Neural progenitor cell (in vitro differentiated cells): ENCODE data around the gene RNF13. TPM values are rescaled to one million over a fixed set of nuclear protein-coding genes. Genes with fewer than 3 reads are reported as not detected.
"Not testable (repeated sequence)": the region's sequence is repeated elsewhere in the genome, so short reads cannot be mapped to it uniquely, and the experiment has no call there.

Source experiments
- DNase-seq: peaks from one replicate; pipeline ENCODE4 v3.0.0-alpha.2; 2016; ENCODE audit warnings: low spot score
- H2AFZ ChIP-seq: fragments of 200-600 bp; sonication (generic); replicated peaks from 2 replicates; pipeline ENCODE4 v1.6.1; 2016; ENCODE audit warnings: antibody characterized with exemption
- H3F3A ChIP-seq: fragments of 200-600 bp; sonication (generic); 2 replicates; pipeline ENCODE4 v1.6.1; 2016; ENCODE audit warnings: antibody characterized with exemption, low read depth
- H3K27ac ChIP-seq: fragments of 200-600 bp; sonication (generic); 2 replicates; pipeline ENCODE4 v1.5.1; 2016; ENCODE audit warnings: mild to moderate bottlenecking
- H3K27me3 ChIP-seq: fragments of 200-600 bp; sonication (generic); 2 replicates; pipeline ENCODE4 v1.6.1; 2016; ENCODE audit warnings: mild to moderate bottlenecking, moderate library complexity
- H3K36me3 ChIP-seq: fragments of 200-600 bp; sonication (generic); 2 replicates; pipeline ENCODE4 v1.5.1; 2016
- H3K4me1 ChIP-seq: fragments of 200-600 bp; sonication (generic); 2 replicates; pipeline ENCODE4 v1.6.1; 2016; ENCODE audit warnings: mixed run types
- H3K4me2 ChIP-seq: fragments of 200-600 bp; sonication (generic); 2 replicates; pipeline ENCODE4 v1.6.1; 2016
- H3K4me3 ChIP-seq: fragments of 200-600 bp; sonication (generic); 2 replicates; pipeline ENCODE4 v1.5.1; 2016
- H3K79me2 ChIP-seq: fragments of 200-600 bp; sonication (generic); 2 replicates; pipeline ENCODE4 v1.6.1; 2016; ENCODE audit warnings: low read depth
- H3K9ac ChIP-seq: fragments of 200-600 bp; sonication (generic); 2 replicates; pipeline ENCODE4 v1.6.1; 2016
- H3K9me3 ChIP-seq: fragments of 200-600 bp; sonication (generic); 2 replicates; pipeline ENCODE4 v1.5.1; 2016; ENCODE audit warnings: low read depth
- H4K20me1 ChIP-seq: fragments of 200-600 bp; sonication (generic); 2 replicates; pipeline ENCODE4 v1.6.1; 2016; ENCODE audit warnings: low read depth
- H3K27ac Mint-ChIP-seq: 3 replicates; pipeline ENCODE4 v1.8.0; 2021; ENCODE audit warnings: mixed read lengths
- H3K27me3 Mint-ChIP-seq: 2 replicates; pipeline ENCODE4 v1.8.0; 2022; ENCODE audit warnings: low read depth, mild to moderate bottlenecking, inconsistent platforms, moderate library complexity, mixed read lengths; ENCODE audit not compliant: insufficient read depth
- H3K36me3 Mint-ChIP-seq: 3 replicates; pipeline ENCODE4 v1.8.0; 2021; ENCODE audit warnings: mixed read lengths
- H3K4me1 Mint-ChIP-seq: 3 replicates; pipeline ENCODE4 v1.8.0; 2021; ENCODE audit warnings: mixed read lengths
- H3K4me3 Mint-ChIP-seq: 3 replicates; pipeline ENCODE4 v1.8.0; 2021; ENCODE audit warnings: mild to moderate bottlenecking, moderate library complexity, mixed read lengths
- H3K9me3 Mint-ChIP-seq: 3 replicates; pipeline ENCODE4 v1.8.0; 2020; ENCODE audit warnings: mixed read lengths
- CTCF ChIP-seq: fragments of 200-600 bp; sonication (generic); IDR thresholded peaks from 2 replicates; pipeline ENCODE4 v1.5.1; 2017; ENCODE audit warnings: antibody characterized with exemption, mild to moderate bottlenecking
- EZH2 ChIP-seq: fragments of 200-600 bp; sonication (generic); IDR thresholded peaks from 2 replicates; pipeline ENCODE4 v1.6.1; 2017; ENCODE audit warnings: antibody characterized with exemption, mild to moderate bottlenecking, moderate library complexity
- EZH2phosphoT487 ChIP-seq: fragments of 200-600 bp; sonication (generic); IDR thresholded peaks from 2 replicates; pipeline ENCODE4 v1.6.1; 2017; ENCODE audit warnings: antibody characterized with exemption
- total RNA-seq: library from RNA; depleted of rRNA; stranded (reverse); fragments of >200 nt; gene quantifications from 2 replicates; pipeline ENCODE4 v1.2.3, GENCODE V29; 2015; ENCODE audit warnings: low replicate concordance

Gene RNF13
- total RNA-seq, 1 donor from 2014 or later = 45.2 TPM

- peaks cover 8% of the 10 kb centered on the region for H3F3A ChIP-seq
- H3K27ac ChIP-seq = no peak overlapping the region
- Mint-ChIP-seq H3K36me3 (peaks cover 67% of the 10 kb centered on the region), H3K27me3 (peaks cover 2% of the 10 kb centered on the region), H3K4me3 (no peak overlapping the region), H3K9me3 (peaks cover 74% of the 10 kb centered on the region), H3K27ac (no peak overlapping the region), H3K4me1 (no peaks in the 10 kb centered on the region)
- no peak overlapping the region for H3K4me2 ChIP-seq
- H3K9ac ChIP-seq = no peak overlapping the region
- no peak for DNase-seq
- TF ChIP-seq EZH2 = no peak
- no peak for TF ChIP-seq EZH2phosphoT487
- TF ChIP-seq CTCF = no peak
- H3K27me3 ChIP-seq = no peaks in the 10 kb centered on the region
- H2AFZ ChIP-seq = no peak overlapping the region
- no peaks in the 10 kb centered on the region for H4K20me1 ChIP-seq
- H3K79me2 ChIP-seq = no peaks in the 10 kb centered on the region
- H3K36me3 ChIP-seq = peaks cover 14% of the 10 kb centered on the region
- H3K4me3 ChIP-seq = no peak overlapping the region
- peaks cover 9% of the 10 kb centered on the region for H3K9me3 ChIP-seq
- H3K4me1 ChIP-seq = no peaks in the 10 kb centered on the region
Measured at GRCh38 chr3:149941946-149942345, 128.9 kb downstream of the RNF13 start.

- no peaks in the 10 kb centered on the region for H3K4me1 ChIP-seq
- Mint-ChIP-seq H3K27ac (no peak overlapping the region), H3K36me3 (peaks cover 67% of the 10 kb centered on the region), H3K4me3 (no peak overlapping the region), H3K9me3 (peaks cover 75% of the 10 kb centered on the region), H3K4me1 (no peaks in the 10 kb centered on the region), H3K27me3 (peaks cover 2% of the 10 kb centered on the region)
- no peak for TF ChIP-seq EZH2
- no peak for TF ChIP-seq CTCF
- TF ChIP-seq EZH2phosphoT487 = no peak
- no peak overlapping the region for H3K4me2 ChIP-seq
- H3F3A ChIP-seq = peaks cover 12% of the 10 kb centered on the region
- H3K9ac ChIP-seq = no peak overlapping the region
- H4K20me1 ChIP-seq = no peaks in the 10 kb centered on the region
- peaks cover 16% of the 10 kb centered on the region for H3K36me3 ChIP-seq
- no peak overlapping the region for H3K27ac ChIP-seq
- H3K4me3 ChIP-seq = no peak overlapping the region
- H3K9me3 ChIP-seq = peaks cover 9% of the 10 kb centered on the region
- no peaks in the 10 kb centered on the region for H3K27me3 ChIP-seq
- no peak for DNase-seq
- no peaks in the 10 kb centered on the region for H3K79me2 ChIP-seq
- H2AFZ ChIP-seq = no peak overlapping the region
Measured at GRCh38 chr3:149942409-149942808, 129.4 kb downstream of the RNF13 start.

- H3K9ac ChIP-seq, H3K27me3 Mint-ChIP-seq, H3K4me3 ChIP-seq, H3K27ac Mint-ChIP-seq, H3K4me2 ChIP-seq, H3K4me1 ChIP-seq, DNase-seq, H3K27me3 ChIP-seq, H3K4me3 Mint-ChIP-seq, H4K20me1 ChIP-seq, H3K79me2 ChIP-seq, H3K4me1 Mint-ChIP-seq, H2AFZ ChIP-seq, H3K27ac ChIP-seq: not testable (repeated sequence)
- Histone ChIP-seq H3K36me3 (peaks cover 24% of the 10 kb centered on the region), H3K9me3 (peaks cover 17% of the 10 kb centered on the region), H3F3A (peaks cover 12% of the 10 kb centered on the region)
- H3K36me3 Mint-ChIP-seq = peaks cover 73% of the 10 kb centered on the region
- H3K9me3 Mint-ChIP-seq = peaks cover 79% of the 10 kb centered on the region
Measured at GRCh38 chr3:149943966-149944365, 131.0 kb downstream of the RNF13 start.

GRCh38 chr3:149947231-149947630 lies 134.2 kb downstream of the RNF13 start:
- Mint-ChIP-seq H3K9me3 (peaks cover 78% of the 10 kb centered on the region), H3K27ac (no peak overlapping the region)
- peaks cover 17% of the 10 kb centered on the region for H3K9me3 ChIP-seq

More at GRCh38 chr3:149947231-149947630, 134.2 kb downstream of the RNF13 start:
- H3F3A ChIP-seq = peaks cover 12% of the 10 kb centered on the region
- no peak overlapping the region for H2AFZ ChIP-seq
- H3K4me3 Mint-ChIP-seq = no peak overlapping the region
- H3K27ac ChIP-seq = no peak overlapping the region
- no peaks in the 10 kb centered on the region for H3K79me2 ChIP-seq
- no peaks in the 10 kb centered on the region for H4K20me1 ChIP-seq
- no peaks in the 10 kb centered on the region for H3K4me1 ChIP-seq
- H3K9ac ChIP-seq = no peak overlapping the region
- H3K4me2 ChIP-seq = no peak overlapping the region
- H3K4me3 ChIP-seq = no peak overlapping the region
- no peak for DNase-seq
- H3K27me3 ChIP-seq = no peaks in the 10 kb centered on the region
- H3K4me1 Mint-ChIP-seq = no peaks in the 10 kb centered on the region
- H3K36me3 ChIP-seq = peaks cover 32% of the 10 kb centered on the region
- no peak for TF ChIP-seq EZH2
- TF ChIP-seq EZH2phosphoT487 = no peak
- TF ChIP-seq CTCF = no peak
- peaks cover 2% of the 10 kb centered on the region for H3K27me3 Mint-ChIP-seq
- peaks cover 80% of the 10 kb centered on the region for H3K36me3 Mint-ChIP-seq
